Stimulated activated CD4-positive, alpha-beta T cell treated with anti-CD3 and anti-CD28 coated beads, Interleukin-2, amount 100 ng/mL, for 48 hours (primary cell): ENCODE results near the gene HES3.

Source experiments
- DNase-seq, 2 donors: peaks; one replicate each; pipeline ENCODE4 v3.0.0-alpha.2; 2020

HES3 gene

DNA sequence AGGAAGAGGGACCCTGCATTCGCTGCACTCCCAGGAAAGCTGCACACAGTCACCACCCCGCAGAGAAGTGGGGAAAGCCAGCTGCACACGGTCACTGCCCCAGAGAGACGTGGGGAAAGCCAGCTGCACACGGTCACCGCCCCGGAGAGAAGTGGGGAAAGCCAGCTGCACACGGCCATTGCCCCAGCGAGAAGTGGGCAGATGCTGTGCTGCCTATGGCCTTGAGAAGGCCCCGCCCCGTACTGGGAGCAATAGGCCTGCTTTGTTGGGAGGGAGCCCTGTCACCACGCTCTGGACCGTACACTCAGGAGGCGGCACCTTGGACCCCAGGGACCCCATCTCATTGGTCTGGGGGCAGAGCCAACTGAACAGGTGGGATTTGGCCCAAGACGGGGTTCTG is 21.2 kb downstream of the HES3 start:
- DNase-seq, result no peak

DNA sequence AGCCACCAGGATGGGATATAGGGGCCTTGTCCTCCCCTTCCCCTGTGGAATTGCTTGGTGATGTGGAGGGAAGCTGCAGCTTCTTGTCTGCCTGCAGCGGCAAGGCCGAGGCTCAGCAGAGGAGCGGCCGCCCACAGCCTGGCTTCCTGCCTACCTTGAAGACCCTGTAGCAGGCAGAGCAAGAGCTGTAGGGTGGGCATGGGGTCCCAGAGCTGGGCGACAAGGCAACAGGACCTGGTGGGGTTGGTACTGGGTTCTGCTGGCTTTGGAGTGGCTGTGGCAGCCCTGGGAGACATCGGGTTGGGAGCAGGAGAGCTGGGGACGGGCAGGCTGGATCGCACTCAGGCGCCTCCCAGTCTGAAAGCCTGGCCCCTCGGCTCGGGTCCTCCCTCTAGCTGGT is 22.7 kb downstream of the HES3 start:
- no peak for DNase-seq

DNA sequence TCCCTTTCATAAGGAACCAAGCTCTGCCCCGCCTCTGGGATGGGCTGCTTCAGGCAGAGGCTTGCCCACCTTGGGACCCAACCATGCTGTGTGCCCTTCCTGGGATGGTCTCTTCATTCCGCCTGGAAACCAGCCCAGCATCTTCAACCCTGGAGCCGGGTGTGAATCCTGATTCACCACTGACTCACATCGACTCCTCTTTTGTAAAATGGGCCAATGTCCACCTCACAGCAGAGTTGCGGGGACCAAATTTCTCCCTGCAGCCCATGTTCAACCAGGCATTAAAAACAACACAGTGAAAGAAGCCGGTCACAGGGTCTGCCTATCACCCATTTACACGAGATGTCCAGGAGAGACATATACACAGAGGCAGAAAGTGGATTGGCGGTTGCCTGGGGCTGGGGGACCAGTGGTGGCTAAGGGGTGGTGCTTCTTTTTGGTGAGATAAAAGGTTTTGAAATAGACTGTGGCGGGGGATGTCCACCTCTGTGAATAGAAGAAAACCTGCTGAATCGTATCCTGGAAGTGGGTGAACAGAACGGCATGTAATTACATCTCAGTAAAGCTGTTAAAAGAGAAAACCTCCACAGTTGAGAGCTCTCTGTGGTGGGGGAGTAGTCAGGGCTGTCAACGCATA is 23.8 kb downstream of the HES3 start:
- no peak for DNase-seq

DNA sequence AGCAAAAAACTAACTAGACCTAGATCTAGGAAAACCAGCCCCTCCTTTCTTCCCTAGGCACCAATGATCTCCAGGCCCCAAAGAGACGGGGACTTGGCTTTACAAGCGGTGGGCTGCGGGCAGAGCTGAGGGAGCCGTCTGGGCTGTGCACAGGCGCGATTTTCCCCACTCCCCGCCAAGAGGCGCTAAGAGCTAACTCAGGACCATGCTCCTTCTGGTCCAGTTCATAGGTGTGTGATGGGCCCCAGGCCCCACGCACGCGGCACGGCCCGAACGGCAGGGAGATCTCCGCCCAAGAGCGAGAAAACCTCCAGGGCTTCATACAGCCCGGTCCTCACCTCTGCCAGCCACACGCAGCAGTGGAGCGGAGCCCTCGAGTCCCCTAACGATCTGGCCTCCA is 24.4 kb downstream of the HES3 start:
- no peak for DNase-seq

DNA sequence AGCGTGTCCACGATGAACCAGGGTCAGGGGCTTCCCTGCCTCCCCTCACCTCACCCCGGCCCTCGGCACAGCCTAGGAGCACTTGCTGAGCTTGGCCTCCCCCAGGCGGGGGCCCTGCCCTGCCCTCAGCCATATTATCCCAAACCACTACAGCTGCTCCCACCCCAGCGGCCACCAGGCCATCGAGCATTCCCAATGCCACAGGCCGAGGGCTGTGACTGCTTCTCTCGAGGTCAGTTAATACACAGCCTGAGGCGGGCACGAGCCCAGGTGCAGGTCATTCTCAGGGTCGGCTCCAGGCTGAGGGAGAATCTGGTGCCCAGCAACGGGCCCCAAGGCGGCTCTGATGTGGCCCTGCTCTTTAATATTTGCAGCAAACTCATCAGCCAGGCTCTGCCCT is 25.3 kb downstream of the HES3 start:
- no peak for DNase-seq

DNA sequence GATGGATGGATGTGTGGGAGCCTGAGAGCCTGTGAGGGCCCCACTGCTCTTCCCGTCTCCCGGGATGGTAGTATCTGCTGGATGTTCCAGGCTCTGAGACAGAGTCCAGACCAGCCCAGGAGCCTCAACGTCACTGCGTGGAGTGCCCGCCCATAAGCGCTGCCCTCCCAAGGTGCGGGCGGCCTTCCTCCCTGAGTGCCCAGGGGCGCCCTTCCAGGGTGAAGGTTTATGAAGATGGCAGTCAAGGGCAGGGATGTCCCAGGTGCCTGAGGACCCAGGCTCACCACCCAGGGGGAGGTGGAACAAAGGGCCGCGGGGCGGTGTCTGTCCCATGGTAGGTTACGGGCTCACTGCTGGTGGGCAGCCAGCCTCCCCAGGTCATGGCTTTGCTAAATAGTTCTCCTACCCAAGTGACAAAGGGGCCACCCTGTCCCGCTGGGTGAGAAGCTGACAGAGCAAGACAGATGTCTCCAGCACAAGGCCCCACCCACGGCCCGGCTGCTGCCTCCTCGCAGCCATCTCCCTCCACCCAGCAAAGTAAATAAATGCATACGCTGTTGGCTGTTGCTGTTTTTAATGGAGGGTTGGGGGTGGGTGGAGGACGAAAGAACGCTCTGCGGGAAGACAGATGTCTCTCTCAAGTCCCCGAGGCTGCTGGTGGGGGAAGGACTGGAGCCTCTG is 25.9 kb downstream of the HES3 start:
- no peak for DNase-seq

DNA sequence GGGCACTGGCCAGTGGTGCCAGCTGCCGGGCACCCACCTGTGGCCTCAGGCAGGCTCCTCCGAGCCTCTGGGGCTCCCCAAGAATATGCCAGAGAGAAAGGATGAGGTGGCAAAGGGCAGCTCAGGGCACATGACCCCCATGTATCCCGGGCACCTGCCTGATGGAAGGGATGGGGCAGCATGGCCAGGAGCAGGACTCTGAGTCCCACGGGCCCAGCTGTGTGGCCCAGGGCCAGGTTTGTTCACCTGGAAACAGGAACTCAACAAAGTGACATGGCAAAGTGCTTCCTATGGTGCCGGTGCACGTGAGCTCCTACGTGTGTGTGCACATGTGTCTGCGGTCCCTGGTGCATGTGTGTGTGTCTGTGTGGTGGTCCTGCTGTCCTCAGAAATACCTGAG is 26.4 kb downstream of the HES3 start:
- no peak for DNase-seq

DNA sequence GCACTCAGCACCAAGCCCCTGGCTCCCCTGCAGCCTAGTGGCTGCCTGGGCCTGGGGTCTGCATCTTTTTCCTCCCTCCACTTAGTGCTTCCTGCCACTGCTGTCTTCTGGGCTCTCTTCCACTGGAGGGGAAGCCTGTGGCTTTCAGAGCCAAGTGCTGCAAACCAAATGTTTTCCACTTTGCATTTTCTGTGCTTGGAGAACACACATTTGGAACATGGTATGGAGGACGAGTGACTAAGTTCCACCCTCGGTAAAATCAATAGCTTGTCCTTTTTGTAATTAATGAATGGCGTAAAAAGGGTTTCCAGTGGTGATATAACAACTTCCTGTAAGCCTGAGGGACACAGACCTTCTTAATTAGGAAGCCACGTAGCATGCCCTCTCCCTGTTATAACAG is 27.0 kb downstream of the HES3 start:
- DNase-seq, result no peak

DNA sequence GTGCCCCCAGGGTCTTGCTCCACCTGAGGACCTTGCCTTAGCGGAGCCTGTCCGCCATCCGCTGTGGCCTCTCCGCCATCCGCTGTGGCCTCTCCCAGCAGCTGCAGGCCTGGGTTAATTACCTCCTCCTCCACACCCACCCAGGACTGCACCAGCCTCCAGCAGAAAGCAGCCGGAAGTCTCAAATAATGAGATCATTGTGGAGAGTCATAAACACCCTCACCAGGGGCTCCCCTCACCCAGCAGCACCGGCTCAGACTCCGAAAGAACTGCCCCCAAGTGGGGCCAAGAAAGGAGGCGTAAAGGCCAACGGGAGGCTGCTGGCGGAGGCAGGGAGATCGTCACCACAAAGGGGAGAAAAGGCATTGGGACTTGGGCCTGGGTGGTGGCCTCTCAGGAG is 27.6 kb downstream of the HES3 start:
- DNase-seq, result no peak

DNA sequence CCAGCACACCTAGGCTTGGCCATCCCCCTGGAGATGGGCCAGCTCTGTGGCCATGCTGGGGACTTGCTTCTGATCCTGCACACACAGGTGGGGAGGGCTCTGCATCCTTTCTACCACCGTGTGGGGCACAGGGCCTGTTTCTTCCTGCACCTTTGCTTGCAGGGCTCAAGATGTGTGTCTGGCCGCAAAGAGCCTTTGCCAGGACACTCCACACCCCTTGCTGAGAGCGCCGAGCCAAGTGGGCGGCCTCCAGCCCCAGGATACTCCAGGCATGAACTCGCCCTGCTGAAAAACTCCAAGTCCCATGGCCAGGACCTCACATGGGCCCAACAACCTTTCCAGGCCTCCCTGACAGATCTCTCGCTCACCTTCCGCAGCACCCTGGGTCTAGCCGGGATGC is 28.5 kb downstream of the HES3 start:
- no peak for DNase-seq

DNA sequence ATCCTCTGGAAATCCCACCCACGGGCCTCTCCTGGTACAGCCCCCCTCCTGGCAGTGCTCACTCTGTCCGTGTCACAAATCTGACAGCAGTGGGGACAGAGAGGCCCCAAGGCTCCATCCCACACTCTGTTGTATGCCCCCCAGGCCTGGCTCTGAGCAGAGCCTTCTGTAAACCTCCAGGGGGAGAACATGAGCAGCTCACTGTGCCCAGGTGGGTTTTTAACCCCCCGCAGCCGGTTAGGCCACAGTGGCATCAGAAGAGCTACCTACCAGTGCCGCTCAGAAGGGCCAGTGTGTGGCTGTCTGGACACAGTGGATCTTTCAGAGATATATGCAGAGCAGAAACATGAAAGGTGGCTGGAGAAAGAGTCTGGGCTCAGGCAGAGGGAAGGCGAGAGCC is 28.9 kb downstream of the HES3 start:
- no peak for DNase-seq

DNA sequence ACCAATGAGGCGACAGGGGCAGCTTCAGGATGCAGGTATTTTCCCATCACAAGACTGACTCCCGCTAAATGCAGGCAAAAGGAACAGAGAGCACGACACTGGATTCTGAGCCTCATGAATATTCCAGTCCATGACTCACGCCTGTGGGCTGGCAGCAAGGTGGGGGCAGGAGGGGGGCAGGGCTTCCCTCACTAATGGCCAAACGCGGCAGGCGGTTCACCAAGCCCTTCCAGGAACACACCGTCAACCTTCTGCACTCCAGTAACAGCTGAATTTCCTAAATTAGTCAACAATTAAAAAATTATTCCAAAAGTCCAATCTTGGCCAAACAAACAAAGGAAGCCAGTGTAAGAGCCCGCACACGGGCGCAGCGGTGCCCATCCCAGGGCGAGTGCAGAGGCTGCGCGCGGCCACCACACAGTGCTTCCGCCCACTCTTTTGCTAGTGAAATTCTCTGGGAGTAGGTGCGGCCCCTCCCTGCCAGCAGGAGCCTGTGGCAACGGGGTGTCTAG is 29.5 kb downstream of the HES3 start:
- no peak for DNase-seq

DNA sequence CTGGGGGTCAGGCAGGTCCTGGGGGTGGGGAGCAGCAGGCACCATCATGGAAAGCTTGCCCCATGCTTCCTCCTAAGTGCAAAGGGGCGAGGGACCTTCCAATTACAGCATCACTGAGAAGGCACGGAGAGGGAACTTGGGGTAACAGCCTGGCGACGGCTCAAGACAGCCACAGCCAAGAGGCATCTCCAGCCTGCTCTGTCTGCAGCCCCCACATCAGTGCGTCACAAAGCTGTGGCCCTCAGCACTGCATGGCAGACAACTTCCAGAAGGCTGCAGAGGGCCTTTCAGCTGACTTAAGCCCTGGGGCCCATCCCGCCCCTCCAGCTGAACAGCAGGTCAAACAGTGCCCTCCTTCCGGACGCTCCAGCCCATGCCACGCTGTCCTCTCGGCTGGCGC is 30.1 kb downstream of the HES3 start:
- DNase-seq, result no peak

DNA sequence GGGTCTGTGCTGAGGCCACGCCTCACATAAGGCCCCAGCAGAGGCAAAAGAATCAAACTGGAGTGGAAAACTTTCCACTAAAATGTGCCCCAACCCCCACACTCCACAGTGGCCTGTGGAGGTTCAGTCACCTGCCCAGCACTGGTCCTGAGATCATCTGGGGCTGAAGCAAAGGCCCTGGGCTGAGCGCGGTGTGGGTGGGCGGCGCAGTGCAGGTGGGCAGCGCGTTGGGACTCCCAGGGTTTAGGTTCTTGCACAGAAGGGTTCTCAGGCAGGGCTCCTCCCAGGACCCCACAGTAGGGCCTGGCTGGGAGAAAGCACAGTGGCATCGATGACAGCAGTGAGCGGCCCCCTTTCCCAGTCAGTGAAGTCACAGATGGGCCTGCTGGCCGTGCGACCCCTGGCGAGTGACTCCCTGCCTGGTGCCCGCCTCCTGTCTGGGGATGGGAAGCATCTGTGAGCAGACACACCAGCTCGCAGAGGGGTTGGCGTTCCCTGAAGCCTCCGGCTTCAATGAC is 30.7 kb downstream of the HES3 start:
- no peak for DNase-seq

DNA sequence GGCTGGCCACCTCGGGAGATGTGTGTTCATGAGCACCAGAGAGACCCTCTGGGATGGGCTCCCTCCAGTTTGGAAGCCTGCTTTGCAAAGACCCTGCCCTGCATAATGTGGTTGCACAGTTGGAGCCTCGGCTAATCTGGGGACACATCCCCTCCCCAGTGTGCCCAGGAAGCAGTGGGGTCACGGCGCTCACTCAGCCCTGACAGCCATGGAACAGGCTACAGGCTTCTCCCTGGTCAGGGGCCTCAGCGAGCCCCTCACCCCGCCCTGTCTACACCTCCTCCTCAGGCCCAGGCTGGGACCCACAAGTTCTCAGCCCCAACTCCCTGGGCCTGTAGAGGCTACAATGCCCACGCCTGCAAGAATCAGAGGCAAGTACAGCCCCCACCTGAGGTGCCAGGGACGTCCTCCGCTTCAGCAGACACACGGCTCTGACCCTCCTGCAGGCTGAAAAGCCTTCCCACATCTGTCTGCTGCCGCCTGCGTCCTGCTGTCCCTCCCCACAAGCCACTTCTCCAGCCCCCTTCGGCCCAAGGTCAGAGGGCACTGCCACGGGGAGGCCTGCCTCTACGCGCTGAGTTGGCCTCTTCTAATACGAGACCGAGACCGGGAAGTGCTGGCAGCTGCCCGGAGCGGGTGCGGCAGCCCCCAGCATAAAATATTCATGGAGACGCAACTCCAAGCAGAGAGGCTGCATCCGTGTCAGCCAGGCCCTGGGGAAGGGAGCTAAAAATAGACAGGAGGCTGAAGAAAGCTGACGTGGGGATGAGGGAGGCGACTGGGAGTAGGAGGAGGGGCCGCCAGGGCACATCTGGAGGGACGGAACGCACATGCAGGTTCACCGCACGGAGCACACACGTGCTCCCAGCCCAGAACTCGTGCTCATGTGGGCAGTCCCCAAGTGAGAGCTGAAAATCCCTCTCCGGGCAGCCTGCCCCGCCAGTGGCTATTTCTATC is 32.1 kb downstream of the HES3 start:
- DNase-seq, result no peak

DNA sequence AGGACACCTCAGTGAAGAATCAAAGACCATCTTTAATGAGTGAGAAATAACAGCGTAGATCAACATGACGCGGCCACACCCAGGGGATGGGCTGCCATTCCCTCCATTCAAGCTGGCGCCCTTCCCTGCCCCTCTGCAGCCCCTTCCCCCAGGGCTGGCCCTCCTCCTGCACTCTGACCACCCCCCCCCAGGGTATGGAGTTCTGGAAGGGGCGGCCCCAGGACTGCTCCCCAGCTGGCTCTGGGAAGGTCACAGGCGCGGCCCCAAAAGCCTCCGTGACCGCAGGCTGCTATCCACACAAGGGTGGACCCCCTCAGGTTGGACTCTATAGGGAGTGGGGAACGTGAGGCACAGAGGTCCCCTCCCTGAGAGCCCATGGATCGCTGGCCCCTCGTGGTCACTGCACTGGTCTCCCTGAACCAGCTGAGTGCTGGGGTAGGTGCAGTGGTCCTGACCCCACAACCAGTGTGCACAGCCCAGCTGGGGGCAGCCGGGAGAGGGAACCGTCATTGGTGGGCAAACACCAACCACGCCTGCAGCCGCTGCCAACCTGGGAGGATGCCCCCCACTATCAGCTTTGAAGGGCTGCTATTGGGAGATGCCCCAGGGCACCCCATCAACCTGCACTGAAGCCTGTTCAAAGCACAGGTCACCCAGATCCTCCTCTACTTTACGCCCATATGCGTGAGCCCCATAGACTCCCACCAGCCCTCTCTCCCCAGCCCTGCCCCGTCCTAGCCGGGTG is 33.0 kb downstream of the HES3 start:
- DNase-seq, result no peak

DNA sequence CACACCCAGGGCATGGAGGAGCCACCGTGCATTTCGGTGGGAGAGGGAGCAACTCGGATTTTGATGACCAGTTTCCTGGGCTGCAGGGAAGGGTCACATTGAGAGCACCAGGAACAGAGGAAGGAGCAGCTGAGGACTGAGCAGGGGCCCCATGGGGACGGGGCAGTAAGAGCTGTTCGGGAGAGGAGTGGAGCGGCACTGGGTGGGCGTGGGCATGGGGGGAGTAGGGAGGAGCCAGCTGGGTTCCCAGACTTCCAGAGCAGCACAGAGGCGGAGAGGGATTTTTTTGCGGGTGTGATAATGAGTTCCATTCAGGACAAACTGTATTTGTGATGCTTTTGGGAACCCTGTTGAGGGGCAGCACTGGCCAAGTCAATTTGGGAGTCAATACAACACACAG is 34.3 kb downstream of the HES3 start:
- no peak for DNase-seq

DNA sequence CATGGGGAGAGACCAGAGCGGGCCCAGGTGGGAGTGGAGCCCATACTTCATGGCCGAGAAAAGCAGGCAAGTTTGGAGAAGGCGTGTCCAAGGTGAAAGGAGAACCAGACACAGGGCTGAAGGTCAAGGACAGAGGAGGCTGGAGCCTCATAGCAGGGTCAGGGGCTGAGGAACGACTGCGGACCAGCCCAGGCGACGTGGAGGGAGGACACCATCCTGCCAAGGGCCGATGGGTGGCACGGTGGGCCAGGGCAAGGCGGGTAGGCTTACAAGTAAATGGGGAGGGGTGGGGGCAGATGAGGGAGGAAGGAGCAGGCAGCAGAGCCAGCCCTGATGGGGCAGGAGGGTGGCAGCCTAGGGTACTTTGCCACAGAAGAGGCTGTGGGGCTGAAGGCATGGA is 35.1 kb downstream of the HES3 start:
- DNase-seq, result no peak

DNA sequence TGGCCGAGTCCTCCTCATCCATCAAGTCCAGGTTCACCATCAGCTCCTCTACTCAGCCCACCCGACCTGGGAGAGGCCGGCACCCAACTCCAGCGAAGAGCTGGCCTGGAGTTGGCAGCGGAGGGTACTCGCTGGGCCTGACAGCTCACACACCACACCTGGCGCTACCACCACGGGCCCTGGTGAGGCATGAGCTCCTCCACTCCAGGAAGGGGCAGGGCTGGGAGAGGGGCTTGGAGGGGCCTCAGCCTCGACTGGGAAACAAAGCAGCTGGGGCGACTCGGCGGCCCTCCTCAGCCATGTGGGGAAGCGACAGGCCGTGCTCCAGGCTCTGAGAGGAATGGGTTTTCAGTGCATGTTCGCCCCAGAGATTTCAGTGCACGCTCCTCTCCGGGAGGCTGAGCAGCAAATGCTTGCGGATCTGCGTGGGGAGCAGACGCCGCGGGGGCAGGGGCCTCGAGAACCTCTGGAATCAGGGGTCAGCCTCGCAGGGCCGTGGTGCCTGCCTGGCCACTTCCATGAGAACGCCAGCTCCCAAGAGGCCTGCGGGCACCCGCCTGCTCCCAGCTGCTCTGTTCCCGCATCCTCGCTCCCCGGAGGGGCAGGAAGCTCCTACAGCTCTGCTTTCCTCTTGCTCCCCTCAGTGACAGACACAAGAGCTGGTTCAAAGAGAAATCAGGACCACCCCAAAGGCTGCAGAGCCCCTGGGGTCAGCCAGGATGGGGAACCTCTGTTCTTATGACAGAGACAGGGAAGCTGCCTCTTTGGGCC is 35.8 kb downstream of the HES3 start:
- DNase-seq, result no peak

DNA sequence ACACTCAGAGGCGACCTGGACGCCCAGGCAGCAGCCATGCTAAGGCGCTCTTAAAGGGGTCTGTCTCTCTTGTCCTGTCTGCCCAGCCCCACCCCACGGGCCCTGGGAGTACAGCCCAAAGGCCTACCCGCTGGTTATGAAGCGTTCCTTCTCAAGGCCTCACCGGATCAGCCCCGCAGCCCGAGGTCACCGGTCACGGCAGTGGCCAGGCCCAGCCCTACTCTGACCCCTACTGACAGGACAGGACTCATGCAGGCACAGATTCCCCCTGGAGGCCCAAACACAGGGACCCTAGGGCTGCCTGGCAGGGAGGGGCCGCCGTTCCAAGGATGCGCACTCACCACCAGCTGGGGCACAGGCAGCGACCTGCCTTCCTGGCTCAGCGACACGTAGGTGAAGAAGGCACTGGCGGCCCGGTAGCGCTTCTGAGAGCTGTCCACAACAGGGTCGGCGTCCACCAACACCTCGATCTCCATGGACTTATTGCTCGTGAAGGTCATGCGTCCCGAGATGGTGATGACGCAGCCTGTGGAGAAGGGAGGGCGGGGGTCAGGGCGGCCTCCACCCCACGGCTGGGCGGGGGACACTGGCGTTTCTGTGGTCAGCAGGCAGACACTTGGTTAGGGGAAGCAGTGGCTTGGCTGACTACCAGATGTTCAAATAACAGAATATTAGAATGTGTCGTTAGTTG is 36.9 kb downstream of the HES3 start:
- DNase-seq, result no peak
